Mesangial cell (primary cell): ENCODE data around the gene PLEKHA3. TPM values are rescaled to one million over a fixed set of nuclear protein-coding genes. Genes with fewer than 3 reads are reported as not detected.

Experiments used
- total RNA-seq: library from RNA; depleted of rRNA; stranded (reverse); fragments of >200 nt; gene quantifications from 2 replicates; pipeline ENCODE4 v1.2.3, GENCODE V29; 2015

Gene PLEKHA3
- total RNA-seq = 4.6 and 4.8 TPM in 2 replicates

DNA sequence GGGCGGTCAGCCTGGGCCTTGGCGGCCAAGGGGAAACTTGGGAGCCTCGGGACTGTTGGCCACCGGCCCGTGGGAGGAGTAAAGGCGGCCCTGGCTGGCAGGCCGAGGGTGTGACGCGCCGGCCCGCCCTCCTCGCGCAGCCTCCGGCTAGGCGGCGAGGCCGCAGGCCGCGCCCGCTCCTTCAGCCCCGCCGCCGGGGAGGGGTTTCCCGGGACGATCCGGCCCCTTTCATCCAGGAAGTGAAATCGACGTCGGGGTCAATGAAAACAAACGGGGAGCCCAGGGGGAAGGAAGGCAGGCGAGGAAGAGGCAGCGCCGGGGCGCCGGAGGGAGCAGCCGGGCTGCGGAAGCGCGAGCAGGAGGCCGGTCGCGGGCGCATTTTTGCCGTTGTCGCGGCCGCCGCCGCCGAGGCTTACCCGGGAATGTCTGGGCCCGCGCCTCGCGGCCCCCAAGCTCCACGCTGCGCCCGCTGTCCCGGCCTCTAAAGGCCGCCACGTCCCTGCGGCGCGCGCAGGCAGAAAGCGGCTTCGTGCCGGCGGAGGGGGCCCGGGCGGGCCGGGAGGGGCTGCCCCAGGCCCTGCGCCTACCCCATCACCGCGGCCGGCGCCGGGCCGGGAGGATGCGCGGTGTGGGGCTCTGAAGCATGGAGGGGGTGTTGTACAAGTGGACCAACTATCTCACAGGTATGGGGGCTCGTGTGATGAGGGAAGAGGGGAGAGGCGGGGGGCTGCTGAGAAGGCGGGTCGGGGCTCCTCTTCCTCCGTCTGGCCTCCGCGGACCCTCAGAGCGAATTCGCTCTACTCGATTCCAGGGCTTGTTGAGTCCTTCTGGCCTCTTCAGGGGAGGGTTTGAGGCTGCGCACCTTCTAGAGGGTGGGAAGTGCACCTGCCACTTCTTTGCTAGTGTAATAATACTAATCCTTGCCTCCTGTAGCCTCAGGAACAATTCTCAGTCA lies at the start of gene PLEKHA3:
Gene PLEKHA3 (plus strand): TSS at position 231 of the 955 bp plus-strand sequence. CDS start 413 bp downstream, at position 644.

GRCh38 chr2:178450774-178451525 lies 29.3 kb upstream of the PLEKHA3 start, which contains the start of the genes PJVK and PRKRA:
Gene PJVK (plus strand): TSS chr2:178451378. CDS start chr2:178453410, 2,032 bp downstream.
Gene PRKRA (minus strand): TSS chr2:178451175. CDS start chr2:178451030, 145 bp downstream.

DNA sequence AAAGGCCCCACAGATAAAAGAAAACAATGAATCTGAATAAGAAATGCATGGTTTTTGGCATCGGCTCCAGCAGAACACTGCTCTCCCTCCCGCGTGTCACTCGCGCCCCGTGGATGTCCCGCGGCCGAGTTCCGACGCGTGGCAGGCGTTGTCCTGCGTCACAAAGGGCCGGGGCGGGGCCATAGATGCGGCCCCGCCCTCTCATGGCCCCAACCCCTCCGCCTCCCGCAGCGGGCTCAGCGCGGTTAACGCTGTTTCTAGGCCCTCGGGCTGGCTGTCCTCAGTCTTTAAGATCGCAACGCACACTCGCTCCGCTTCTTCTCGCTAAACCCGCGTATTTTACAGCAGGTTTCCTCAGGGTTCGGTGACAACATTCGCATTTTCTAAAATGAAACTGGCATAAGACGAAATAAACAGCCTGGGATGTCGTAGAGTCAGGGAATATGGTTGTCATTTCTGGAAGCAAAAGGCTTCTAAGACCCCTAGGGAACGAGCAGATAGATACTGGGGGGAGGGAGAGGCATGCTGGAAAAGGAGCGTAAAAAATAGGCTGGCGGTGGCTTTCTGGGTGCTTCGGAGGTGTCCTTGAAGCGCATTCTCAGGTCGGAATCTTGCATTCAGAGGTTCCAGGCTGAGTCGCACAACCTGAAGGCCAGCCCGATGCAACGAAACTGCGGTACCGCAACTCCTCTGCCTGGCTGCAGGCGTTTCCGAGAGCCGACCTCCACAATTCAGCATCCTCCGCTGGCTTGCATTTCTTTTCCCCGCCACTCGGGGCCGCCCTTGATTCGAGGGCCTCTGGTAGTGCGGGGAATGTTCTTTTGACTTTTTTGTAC lies 1.6 kb upstream of the PLEKHA3 start, which contains the start of gene FKBP7:
Gene FKBP7 (minus strand): TSS at position 162 of the 836 bp plus-strand sequence. CDS start 101 bp downstream, at position 61.

Other genes with a start within 250 kb of the PLEKHA3 start
- gene PRKRA, start 29.3 kb upstream of the PLEKHA3 start, total RNA-seq = 48.2 and 54.8 TPM in 2 replicates
- gene PJVK, start 29.1 kb upstream of the PLEKHA3 start, total RNA-seq = 0.16 and 21.9 TPM in 2 replicates
- gene FKBP7, start 1.9 kb upstream of the PLEKHA3 start, total RNA-seq = 15.3 and 34.5 TPM in 2 replicates